ENCODE data around the gene DMRTC2.

GRCh38 chr19:41872775-41873647 is 28.2 kb downstream of the DMRTC2 start:
- TF ChIP-seq CTCF (IDR thresholded peaks at IDR 0.05) (peak in 3 of 4 experiments; percentile 32 to 65 (median 47)), EP300 (IDR thresholded peaks at IDR 0.05) (no peak)
